GM21381 (cell line): Measurements from ENCODE around the gene SLC26A11.
"Not testable (repeated sequence)": the region's sequence is repeated elsewhere in the genome, so short reads cannot be mapped to it uniquely, and the experiment has no call there.

ENCODE experiments used
- ATAC-seq: cut with Tn5 transposase; IDR thresholded peaks from one replicate; pipeline ENCODE4 v1.9.1; 2021; ENCODE audit warnings: mild to moderate bottlenecking, moderate library complexity; ENCODE audit not compliant: unreplicated experiment

Gene SLC26A11

DNA sequence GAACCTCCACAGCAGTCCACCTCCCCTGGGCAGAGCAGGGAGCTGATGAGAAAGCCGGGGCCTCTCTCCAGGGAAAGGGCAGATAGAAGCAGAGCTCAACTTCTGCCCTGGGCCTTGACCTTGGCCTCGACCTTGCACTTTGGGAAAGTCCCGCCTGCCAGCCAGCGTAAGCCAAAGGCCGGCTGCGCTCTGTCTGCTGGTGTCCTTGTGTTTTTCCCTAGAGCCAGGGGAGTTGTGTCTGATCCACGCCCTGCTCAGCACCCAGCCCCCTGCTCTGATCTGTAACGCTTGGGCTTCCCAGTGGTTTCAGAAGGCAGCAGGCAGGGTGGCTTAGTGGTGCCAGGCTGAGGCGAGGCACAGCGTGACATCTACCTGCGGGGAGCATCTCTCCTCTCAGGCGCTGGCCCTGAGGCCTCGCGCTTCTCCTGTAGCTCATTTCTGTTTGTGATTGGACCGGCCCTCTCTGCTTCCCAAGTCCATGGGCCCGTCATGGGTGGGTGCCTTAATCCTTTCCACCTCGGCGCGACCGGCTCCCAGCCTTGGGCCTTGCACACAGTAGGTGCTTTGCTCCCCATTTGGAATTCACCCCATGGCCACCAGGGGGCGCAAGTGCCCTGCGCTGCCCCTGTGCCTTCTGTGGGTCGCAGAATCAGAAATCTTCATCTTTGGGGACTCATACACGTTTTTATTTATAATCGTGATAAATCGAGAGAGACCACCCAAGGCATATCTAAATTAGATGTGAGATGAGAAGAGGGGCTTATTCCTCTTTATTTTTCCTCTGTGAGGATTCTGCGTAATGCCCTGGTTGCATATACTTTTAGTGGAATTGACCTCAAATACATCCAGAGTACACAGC, 24.3 kb upstream of the SLC26A11 start:
- no peak for ATAC-seq

- ATAC-seq = no peak
These were observed 23.6 kb upstream of the SLC26A11 start for GRCh38 chr17:80196652-80197051.

DNA sequence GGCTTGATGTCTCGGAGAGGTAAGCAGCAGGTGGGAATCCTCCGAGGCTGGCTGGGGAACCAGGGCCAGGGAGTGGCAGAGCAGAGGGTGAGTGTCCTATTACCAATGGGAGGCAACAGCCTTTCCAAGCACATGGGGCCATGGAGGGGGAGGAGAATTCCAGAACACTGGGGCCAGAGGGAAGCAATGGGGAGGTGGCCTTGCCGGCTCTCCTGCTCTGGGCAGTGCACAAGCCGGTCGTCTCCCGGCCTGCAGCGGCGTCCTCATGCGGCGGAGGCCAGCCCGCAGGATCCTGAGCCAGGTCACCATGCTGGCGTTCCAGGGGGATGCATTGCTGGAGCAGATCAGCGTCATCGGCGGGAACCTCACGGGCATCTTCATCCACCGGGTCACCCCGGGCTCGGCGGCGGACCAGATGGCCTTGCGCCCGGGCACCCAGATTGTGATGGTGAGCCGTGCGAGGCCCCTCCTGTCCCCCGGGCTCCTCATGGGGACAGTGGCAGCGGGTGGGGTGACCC, 22.0 kb upstream of the SLC26A11 start:
- no peak for ATAC-seq

GRCh38 chr17:80199295-80199694, 20.9 kb upstream of the SLC26A11 start:
- ATAC-seq = not testable (repeated sequence)

DNA sequence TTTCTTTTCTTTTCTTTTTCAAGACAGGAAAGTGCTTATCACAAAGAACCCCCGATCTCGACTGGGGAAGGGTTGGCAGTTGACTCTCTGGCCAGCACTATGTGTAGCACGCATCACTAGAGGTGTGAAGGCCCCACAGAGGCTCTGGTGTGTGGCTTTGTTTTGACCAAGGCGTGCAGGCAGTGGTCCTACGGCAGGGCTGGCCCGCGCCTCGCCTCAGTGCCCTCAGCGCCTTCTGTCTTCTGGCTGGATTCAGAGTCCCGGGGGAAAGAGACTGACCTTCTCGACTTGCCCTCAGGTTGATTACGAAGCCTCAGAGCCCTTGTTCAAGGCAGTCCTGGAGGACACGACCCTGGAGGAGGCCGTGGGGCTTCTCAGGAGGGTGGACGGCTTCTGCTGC, 18.8 kb upstream of the SLC26A11 start:
- ATAC-seq = no peak

GRCh38 chr17:80202197-80202596, 18.0 kb upstream of the SLC26A11 start:
- ATAC-seq = no peak

DNA sequence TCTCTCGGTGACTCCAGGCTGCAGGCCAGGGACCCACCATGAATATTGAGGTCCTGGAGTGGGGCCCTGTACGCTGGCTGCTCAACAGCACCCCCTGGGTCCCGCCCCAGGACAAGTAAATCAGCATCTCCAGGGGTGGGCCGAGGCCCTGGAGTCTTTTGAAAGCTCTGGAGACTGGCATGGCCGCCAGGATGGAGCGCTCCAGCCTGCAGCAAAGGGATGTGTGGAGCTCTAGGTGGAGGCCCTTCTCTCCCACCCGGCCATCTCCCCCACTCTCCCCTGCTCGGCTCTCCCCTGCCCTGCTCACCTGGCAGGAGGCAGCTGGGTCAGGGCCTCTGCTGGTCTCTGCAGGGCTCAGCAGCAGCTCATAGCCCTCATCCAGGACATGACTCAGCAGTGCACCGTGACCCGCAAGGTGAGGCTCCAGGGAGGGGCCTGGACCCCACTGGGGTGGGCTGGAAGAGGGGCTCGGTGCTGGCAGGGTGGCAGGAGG, 16.7 kb upstream of the SLC26A11 start:
- no peak for ATAC-seq

DNA sequence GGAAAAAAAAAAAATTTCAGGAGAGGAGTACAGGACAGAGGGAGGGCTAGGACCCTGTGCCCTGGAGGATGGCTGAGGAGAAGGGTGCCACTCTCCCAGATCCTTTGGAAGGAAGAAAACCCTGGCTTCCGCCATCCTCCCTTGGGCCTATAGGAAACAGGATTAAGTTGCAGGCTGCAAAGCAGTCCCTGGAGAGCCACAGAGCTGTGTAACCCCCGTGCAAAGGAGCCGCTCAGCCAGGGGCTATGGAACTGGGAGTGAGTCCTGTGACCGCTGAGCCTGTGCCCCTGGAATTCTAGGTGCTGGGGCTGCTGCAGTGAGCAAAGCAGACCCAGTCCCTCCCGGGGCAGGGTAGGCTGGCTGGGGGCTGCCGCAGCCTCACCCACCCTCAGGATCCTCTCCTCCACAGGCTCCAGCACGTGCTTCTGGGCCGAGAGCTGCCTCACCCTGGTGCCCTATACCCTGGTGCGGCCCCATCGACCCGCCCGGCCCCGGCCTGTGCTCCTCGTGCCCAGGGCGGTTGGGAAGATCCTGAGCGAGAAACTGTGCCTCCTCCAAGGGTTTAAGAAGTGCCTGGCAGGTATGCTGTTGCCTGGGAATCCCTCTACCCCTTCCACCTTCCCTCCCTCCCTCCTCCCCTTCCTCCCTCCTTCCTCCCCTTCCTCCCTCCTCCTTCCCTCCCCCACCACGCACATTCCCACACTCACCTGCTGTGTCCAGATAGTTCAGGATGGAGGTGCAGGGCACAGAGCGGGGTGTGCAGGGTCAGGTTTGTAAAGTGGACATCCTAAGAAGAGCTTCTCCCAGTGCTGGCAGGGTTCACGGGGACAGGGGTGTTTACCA, 15.4 kb upstream of the SLC26A11 start:
- ATAC-seq = no peak

DNA sequence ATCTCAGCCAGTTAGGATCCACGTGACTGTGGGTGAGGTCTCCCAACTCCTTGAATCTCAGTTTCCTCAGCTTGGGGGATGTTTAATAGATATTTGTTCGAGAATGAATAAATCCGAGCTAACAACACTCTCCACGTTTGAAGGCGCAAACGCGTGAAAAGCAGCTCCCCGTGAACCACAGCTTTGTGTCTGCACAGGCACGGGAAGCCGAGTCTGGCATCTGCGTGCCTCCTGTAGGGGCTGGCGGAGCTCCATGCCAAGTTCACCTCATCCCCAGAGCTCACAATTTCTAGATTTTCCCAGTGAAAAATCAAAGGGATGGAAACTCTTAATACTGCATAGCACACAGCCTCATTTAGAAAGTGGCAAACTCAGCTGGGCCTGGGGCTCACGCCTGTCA, 14.4 kb upstream of the SLC26A11 start:
- ATAC-seq = no peak

DNA sequence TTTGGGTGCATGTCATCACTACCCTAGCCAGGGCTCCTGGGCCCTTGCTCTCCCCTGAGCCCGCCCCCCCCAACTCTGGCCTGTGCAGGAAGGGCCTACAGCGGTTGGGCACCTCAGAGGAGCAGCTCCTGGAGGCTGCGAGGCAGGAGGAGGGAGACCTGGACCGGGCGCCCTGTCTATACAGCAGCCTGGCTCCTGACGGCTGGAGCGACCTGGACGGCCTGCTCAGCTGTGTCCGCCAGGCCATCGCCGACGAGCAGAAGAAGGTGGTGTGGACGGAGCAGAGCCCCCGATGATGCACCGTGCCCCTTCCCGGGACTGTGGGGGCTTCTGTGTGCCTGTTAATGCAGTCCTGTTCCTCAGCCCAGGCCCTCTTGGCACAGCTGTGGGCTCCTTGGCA, 12.2 kb upstream of the SLC26A11 start:
- ATAC-seq = no peak

- ATAC-seq = no peak
These were observed 10.5 kb upstream of the SLC26A11 start for GRCh38 chr17:80209765-80210164.

- no peak for ATAC-seq
These were observed 9.7 kb upstream of the SLC26A11 start for GRCh38 chr17:80210348-80211108.

- ATAC-seq = no peak
These were observed 8.1 kb upstream of the SLC26A11 start for GRCh38 chr17:80212109-80212508.

DNA sequence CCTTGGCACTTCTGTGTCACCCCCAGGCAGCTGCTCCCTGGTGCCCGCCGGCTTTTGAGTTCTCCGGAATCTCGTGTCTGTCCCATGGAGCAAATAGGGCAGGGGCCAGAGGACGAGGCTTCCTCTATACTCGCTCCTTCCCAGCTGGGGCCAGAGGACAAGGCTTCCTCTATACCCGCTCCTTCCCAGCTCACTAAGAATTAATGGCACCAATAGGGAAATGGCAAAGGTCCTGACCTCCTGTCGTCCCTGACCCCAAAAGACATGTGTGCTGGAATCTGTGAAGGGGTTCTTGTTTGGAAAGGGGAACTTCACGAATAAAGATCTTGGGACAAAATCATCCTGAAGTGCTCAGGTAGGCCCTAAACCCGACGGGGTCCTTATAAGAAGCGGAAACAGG, 7.7 kb upstream of the SLC26A11 start:
- no peak for ATAC-seq

GRCh38 chr17:80212962-80213642, 7.1 kb upstream of the SLC26A11 start:
- no peak for ATAC-seq

DNA sequence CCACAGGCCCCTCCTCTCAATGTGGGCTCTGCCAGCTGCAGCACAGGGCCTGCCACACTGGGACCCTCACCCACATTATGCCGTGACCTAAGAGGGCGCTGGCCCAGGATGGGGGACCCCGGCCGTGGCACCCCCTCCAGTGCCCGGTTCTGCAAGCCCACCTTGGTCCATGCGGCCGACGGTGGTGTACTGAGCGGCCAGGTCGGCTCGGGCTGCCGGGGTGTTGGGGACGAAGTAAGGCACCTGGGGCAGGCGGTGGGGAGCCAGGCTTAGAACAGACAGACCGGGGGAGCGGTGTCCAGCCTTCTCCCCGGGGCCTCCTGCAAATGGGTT, 6.6 kb upstream of the SLC26A11 start:
- no peak for ATAC-seq

GRCh38 chr17:80214012-80214877, 6.0 kb upstream of the SLC26A11 start:
- ATAC-seq = no peak

GRCh38 chr17:80214878-80215210, 5.4 kb upstream of the SLC26A11 start:
- ATAC-seq = no peak
